Smooth muscle cell (in vitro differentiated cells): ENCODE data around the gene GRM3. TPM values are rescaled to one million over a fixed set of nuclear protein-coding genes. Genes with fewer than 3 reads are reported as not detected.

Experiments
- DNase-seq: peaks from one replicate; lab custom pipeline; 2025; ENCODE audit not compliant: unreplicated experiment; lab: John Stamatoyannopoulos, UW
- H2AFZ ChIP-seq: fragments of 200-600 bp; sonication (generic); 2 replicates; pipeline ENCODE4 v1.6.0; 2016; ENCODE audit warnings: antibody characterized with exemption, low read depth, mild to moderate bottlenecking
- H3F3A ChIP-seq: fragments of 200-600 bp; sonication (generic); 2 replicates; pipeline ENCODE4 v1.6.0; 2017; ENCODE audit warnings: antibody characterized with exemption, low read depth
- H3K27ac ChIP-seq: fragments of 200-600 bp; sonication (generic); 2 replicates; pipeline ENCODE4 v1.5.1; 2016; ENCODE audit warnings: low read depth, mild to moderate bottlenecking
- H3K27me3 ChIP-seq: fragments of 200-600 bp; sonication (generic); 2 replicates; pipeline ENCODE4 v1.6.1; 2016; ENCODE audit warnings: low read depth, mild to moderate bottlenecking
- H3K36me3 ChIP-seq: fragments of 200-600 bp; sonication (generic); 2 replicates; pipeline ENCODE4 v1.5.1; 2016; ENCODE audit warnings: low read depth
- H3K4me1 ChIP-seq: fragments of 200-600 bp; sonication (generic); 2 replicates; pipeline ENCODE4 v1.5.1; 2016; ENCODE audit warnings: low read depth
- H3K4me2 ChIP-seq: fragments of 200-600 bp; sonication (generic); 2 replicates; pipeline ENCODE4 v1.6.0; 2016; ENCODE audit warnings: mild to moderate bottlenecking
- H3K4me3 ChIP-seq: fragments of 200-600 bp; sonication (generic); 2 replicates; pipeline ENCODE4 v1.5.1; 2016; ENCODE audit warnings: mild to moderate bottlenecking
- H3K79me2 ChIP-seq: fragments of 200-600 bp; sonication (generic); 2 replicates; pipeline ENCODE4 v1.6.0; 2016; ENCODE audit warnings: low read depth, mild to moderate bottlenecking
- H3K9ac ChIP-seq: fragments of 200-600 bp; sonication (generic); 2 replicates; pipeline ENCODE4 v1.6.0; 2016; ENCODE audit warnings: low read depth
- H3K9me3 ChIP-seq: fragments of 200-600 bp; sonication (generic); replicated peaks from 2 replicates; pipeline ENCODE4 v1.5.1; 2016; ENCODE audit warnings: low read depth
- H4K20me1 ChIP-seq: fragments of 200-600 bp; sonication (generic); 2 replicates; pipeline ENCODE4 v1.6.0; 2016; ENCODE audit warnings: low read depth
- CTCF ChIP-seq: fragments of 200-600 bp; sonication (generic); IDR thresholded peaks from 2 replicates; pipeline ENCODE4 v1.5.1; 2017; ENCODE audit warnings: borderline replicate concordance, mild to moderate bottlenecking, antibody characterized with exemption; ENCODE audit not compliant: insufficient read depth, poor library complexity, severe bottlenecking
- WGBS: methylation state at CpG from one replicate; pipeline ENCODE4 v1.1.7; 2016; ENCODE audit warnings: low lambda C conversion rate; 5-methylcytosine and 5-hydroxymethylcytosine counted together
- polyA plus RNA-seq: library from polyadenylated mRNA; unstranded; fragments of >200 nt; fragmentation: Nextera tagmentation; extraction: Ambion mirVana; gene quantifications from 2 replicates; pipeline ENCODE4 v1.2.1, GENCODE V29; 2016
- total RNA-seq: library from RNA; depleted of rRNA; stranded (reverse); fragments of >200 nt; gene quantifications from 2 replicates; pipeline ENCODE4 v1.2.3, GENCODE V29; 2014

Gene GRM3
- total and polyA plus RNA-seq, 2 experiments from 2014 or later: 0.35 TPM; not detected in 1

- Histone ChIP-seq H3K4me2 (no peak overlapping the region), H3K4me3 (no peak overlapping the region), H4K20me1 (no peaks in the 10 kb centered on the region), H3F3A (no peaks in the 10 kb centered on the region), H3K9me3 (no peaks in the 10 kb centered on the region), H3K4me1 (no peaks in the 10 kb centered on the region), H3K36me3 (no peaks in the 10 kb centered on the region), H3K79me2 (no peaks in the 10 kb centered on the region), H2AFZ (no peak overlapping the region), H3K9ac (no peak overlapping the region), H3K27me3 (no peaks in the 10 kb centered on the region), H3K27ac (no peak overlapping the region)
- no peak for DNase-seq
- no peak for TF ChIP-seq CTCF
- WGBS: 67% methylated on average over 1 of the region's 1 CpG
Measured at GRCh38 chr7:86687831-86688230, 44.1 kb downstream of the GRM3 start.

- Histone ChIP-seq H3K4me2 (no peak overlapping the region), H3F3A (no peaks in the 10 kb centered on the region), H3K27ac (no peak overlapping the region), H4K20me1 (no peaks in the 10 kb centered on the region), H3K4me1 (no peaks in the 10 kb centered on the region), H3K9ac (no peak overlapping the region), H3K79me2 (no peaks in the 10 kb centered on the region), H3K36me3 (no peaks in the 10 kb centered on the region), H3K27me3 (no peaks in the 10 kb centered on the region), H2AFZ (no peak overlapping the region), H3K4me3 (no peak overlapping the region), H3K9me3 (no peaks in the 10 kb centered on the region)
- no peak for TF ChIP-seq CTCF
- no peak for DNase-seq
Measured at GRCh38 chr7:86689363-86689762, 45.7 kb downstream of the GRM3 start.

GRCh38 chr7:86692755-86693154 is 49.0 kb downstream of the GRM3 start:
- WGBS: 74% methylated on average over 2 of the region's 2 CpGs
- Histone ChIP-seq H3K27me3 (no peaks in the 10 kb centered on the region), H4K20me1 (no peaks in the 10 kb centered on the region), H3K9me3 (no peaks in the 10 kb centered on the region), H3K4me2 (no peak overlapping the region), H3K27ac (no peak overlapping the region), H3F3A (no peaks in the 10 kb centered on the region), H3K79me2 (no peaks in the 10 kb centered on the region), H3K36me3 (no peaks in the 10 kb centered on the region), H3K9ac (no peak overlapping the region), H3K4me3 (no peak overlapping the region), H2AFZ (no peak overlapping the region), H3K4me1 (peaks cover 6% of the 10 kb centered on the region)
- DNase-seq: no peak
- TF ChIP-seq CTCF: no peak

- Histone ChIP-seq H3K9me3 (no peaks in the 10 kb centered on the region), H2AFZ (no peak overlapping the region), H3K9ac (no peak overlapping the region), H3K27ac (no peak overlapping the region), H3K79me2 (no peaks in the 10 kb centered on the region), H3K27me3 (no peaks in the 10 kb centered on the region), H3K4me1 (no peaks in the 10 kb centered on the region), H3F3A (no peaks in the 10 kb centered on the region), H3K4me3 (no peak overlapping the region), H3K4me2 (no peak overlapping the region), H3K36me3 (no peaks in the 10 kb centered on the region), H4K20me1 (no peaks in the 10 kb centered on the region)
- WGBS: 92% methylated on average over 1 of the region's 1 CpG
- no peak for TF ChIP-seq CTCF
- no peak for DNase-seq
Measured at GRCh38 chr7:86706406-86706805, 62.7 kb downstream of the GRM3 start.
